ENCODE results near the gene TSPAN9.

Gene TSPAN9

DNA sequence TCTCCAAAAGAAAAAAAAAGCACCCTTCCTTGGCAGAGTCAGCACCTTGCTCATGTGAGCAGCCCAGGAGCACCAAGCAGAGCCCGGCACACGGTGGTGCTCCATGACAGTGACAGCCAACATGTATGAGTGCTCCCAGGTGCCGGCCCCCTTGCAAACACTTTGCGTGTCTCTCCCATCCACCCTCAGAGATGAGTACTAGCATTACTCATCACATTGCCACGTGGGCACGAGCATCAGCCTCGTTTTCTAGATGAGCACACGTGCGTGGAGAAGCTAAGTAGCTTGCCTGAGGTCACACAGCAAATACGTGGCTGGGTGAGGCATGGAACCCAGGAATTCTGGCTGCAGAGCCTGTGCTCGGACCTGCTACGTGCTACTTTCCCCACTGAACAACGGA, 235.9 kb downstream of the TSPAN9 start:
- Histone ChIP-seq H3K9me3 (ENCODE audit: severe bottlenecking) (no peaks in the 10 kb centered on the region), H3K4me3 (ENCODE audit: severe bottlenecking) (no peak overlapping the region), H3K36me3 (ENCODE audit: low read depth) (no peaks in the 10 kb centered on the region), H3K4me1 (ENCODE audit: insufficient read depth, poor library complexity, severe bottlenecking) (peaks cover 47% of the 10 kb centered on the region), H3K27ac (ENCODE audit: poor library complexity, severe bottlenecking) (no peak overlapping the region), H3K27me3 (ENCODE audit: insufficient read depth, poor library complexity, severe bottlenecking) (no peaks in the 10 kb centered on the region)
- DNase-seq (ENCODE audit: low spot score) = no peak
- ATAC-seq (ENCODE audit: low read depth) = peak; percentile 16; the same call in 2 of the 3 replicates
- TF ChIP-seq, protein P1, sequence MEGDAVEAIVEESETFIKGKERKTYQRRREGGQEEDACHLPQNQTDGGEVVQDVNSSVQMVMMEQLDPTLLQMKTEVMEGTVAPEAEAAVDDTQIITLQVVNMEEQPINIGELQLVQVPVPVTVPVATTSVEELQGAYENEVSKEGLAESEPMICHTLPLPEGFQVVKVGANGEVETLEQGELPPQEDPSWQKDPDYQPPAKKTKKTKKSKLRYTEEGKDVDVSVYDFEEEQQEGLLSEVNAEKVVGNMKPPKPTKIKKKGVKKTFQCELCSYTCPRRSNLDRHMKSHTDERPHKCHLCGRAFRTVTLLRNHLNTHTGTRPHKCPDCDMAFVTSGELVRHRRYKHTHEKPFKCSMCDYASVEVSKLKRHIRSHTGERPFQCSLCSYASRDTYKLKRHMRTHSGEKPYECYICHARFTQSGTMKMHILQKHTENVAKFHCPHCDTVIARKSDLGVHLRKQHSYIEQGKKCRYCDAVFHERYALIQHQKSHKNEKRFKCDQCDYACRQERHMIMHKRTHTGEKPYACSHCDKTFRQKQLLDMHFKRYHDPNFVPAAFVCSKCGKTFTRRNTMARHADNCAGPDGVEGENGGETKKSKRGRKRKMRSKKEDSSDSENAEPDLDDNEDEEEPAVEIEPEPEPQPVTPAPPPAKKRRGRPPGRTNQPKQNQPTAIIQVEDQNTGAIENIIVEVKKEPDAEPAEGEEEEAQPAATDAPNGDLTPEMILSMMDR (IDR thresholded peaks at IDR 0.05; ENCODE audit: poor library complexity, severe bottlenecking) = no peak

DNA sequence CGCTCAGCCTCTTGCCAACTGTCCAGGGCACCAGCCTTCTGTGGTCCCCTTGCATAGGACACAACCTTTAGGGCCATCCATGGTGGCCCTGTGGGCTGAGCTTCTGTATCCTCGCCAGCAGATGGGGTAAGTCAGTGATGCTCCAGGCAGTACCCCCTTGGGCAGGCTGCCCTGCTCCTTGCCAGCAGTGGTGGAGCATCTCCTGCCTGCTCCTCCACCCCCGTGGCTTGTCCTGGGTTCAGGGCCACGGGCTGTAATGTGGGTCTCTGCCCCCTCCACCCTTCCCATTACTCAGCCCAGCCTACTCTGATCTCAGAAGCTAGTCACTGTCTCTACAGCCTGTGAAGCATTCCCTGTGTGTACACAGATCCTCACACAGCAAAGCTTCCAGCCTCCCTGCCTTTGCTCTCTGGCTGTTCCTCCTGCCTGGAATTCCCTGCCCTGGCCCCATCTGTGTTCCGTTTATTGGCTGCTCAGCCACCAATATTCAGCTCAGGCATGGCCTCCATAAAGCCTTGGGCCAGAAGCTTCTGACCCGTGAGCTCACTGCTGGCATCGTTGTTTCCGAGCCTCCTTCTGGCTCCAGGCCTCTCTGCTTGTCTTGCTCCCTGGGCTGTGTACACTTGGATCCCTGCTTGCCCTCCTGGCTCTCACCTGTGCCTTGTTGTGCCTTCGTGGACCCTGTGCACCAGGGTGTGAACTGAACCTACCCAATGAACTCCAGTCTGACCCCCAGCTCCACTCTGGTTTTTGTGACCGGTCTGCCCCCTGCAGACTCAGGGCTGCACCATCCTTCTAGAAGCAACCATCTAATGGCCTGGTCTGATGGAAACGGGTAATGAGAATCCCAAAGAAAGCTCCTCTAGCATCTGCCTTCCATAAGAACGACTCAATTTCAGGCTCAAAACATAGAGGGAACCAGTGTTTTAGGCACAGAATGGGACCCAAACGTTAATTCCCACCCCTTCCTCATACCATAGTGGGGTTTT, 236.8 kb downstream of the TSPAN9 start:
- TF ChIP-seq, protein P1 (IDR thresholded peaks at IDR 0.05; ENCODE audit: poor library complexity, severe bottlenecking) = peak; percentile 40
- no peaks in the 10 kb centered on the region for H3K36me3 ChIP-seq (ENCODE audit: low read depth)
- H3K27me3 ChIP-seq (ENCODE audit: insufficient read depth, poor library complexity, severe bottlenecking) = no peaks in the 10 kb centered on the region
- H3K4me1 ChIP-seq (ENCODE audit: insufficient read depth, poor library complexity, severe bottlenecking) = peaks cover 47% of the 10 kb centered on the region
- DNase-seq (ENCODE audit: low spot score) (no peak), ATAC-seq (ENCODE audit: low read depth) (peak; percentile 8; the same call in 1 of the 3 replicates)
- H3K9me3 ChIP-seq (ENCODE audit: severe bottlenecking) = no peaks in the 10 kb centered on the region
- no peak overlapping the region for H3K4me3 ChIP-seq (ENCODE audit: severe bottlenecking)
- H3K27ac ChIP-seq (ENCODE audit: poor library complexity, severe bottlenecking) = no peak overlapping the region

DNA sequence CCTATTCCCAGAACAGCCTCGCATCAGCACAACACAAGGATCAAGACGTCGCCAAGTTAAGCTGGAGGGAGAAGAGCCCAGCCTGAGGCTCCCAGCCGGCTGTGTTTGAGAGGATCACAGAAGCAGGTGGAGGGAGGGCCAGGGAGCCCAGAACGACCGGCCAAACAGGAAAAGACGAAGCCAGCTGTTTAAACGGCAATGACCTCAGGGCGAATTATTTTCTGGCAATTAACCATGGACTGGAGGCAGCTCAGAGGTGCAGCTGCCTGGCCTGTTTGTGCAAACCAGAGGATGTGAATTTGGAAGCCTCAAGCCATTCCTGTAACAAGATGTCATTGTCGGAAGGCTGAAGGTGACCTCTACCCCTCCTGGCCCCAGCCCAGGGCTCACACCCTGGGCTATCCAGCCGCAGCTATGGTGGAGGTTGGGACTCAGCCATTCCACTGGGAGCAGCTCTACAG, 238.1 kb downstream of the TSPAN9 start:
- peak; percentile 42 for ATAC-seq (ENCODE audit: low read depth)
- peak overlapping the region; percentile 34 for H3K27ac ChIP-seq (ENCODE audit: poor library complexity, severe bottlenecking)
- no peaks in the 10 kb centered on the region for H3K36me3 ChIP-seq (ENCODE audit: low read depth)
- H3K9me3 ChIP-seq (ENCODE audit: severe bottlenecking) = no peaks in the 10 kb centered on the region
- TF ChIP-seq, protein P1 (IDR thresholded peaks at IDR 0.05; ENCODE audit: poor library complexity, severe bottlenecking) = no peak
- H3K27me3 ChIP-seq (ENCODE audit: insufficient read depth, poor library complexity, severe bottlenecking) = no peaks in the 10 kb centered on the region
- H3K4me1 ChIP-seq (ENCODE audit: insufficient read depth, poor library complexity, severe bottlenecking) = peaks cover 47% of the 10 kb centered on the region
- H3K4me3 ChIP-seq (ENCODE audit: severe bottlenecking) = no peak overlapping the region
- DNase-seq (ENCODE audit: low spot score) = no peak

DNA sequence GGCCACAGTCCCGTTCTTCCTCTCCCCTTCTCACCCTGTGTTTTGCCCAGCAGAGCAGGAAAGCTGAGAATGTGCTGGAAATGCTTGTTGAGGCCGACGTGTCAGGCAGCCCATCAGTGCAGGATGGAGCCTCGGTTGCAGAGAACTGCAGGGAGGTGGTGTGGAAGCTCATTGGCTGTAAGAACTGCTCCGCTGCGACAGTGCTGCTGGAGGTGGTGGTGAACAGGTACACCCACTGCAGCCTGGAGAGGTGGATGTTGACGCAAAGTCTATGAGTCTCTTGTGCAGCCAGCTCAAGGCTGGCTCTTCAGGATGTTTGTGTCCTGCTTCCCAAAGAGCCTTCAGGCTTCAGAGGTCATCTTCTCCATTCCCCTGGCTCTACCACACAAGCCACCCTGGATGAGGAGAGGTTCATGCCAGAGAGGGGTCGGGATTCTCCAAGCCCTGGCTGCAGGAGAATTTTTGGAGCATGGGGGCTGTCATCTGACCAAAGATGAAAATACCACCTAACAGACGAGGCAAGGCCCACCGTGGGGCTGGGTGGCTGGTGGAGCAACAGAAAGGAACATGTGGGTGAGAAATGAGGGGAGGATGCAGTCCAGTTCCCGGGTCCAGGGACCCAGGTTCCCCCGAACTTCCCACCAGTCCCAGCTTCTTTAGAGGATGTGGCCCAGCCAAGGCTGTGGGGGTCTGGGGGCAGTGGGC, 239.7 kb downstream of the TSPAN9 start:
- DNase-seq (ENCODE audit: low spot score) = no peak
- Histone ChIP-seq H3K36me3 (ENCODE audit: low read depth) (no peaks in the 10 kb centered on the region), H3K9me3 (ENCODE audit: severe bottlenecking) (no peaks in the 10 kb centered on the region), H3K27me3 (ENCODE audit: insufficient read depth, poor library complexity, severe bottlenecking) (no peaks in the 10 kb centered on the region), H3K27ac (ENCODE audit: poor library complexity, severe bottlenecking) (no peak overlapping the region), H3K4me3 (ENCODE audit: severe bottlenecking) (no peak overlapping the region), H3K4me1 (ENCODE audit: insufficient read depth, poor library complexity, severe bottlenecking) (peaks cover 33% of the 10 kb centered on the region)
- TF ChIP-seq, protein P1 (IDR thresholded peaks at IDR 0.05; ENCODE audit: poor library complexity, severe bottlenecking) = no peak
- ATAC-seq (ENCODE audit: low read depth) = no peak
